ENCODE data around the gene ITGA5.

ITGA5 gene

DNA sequence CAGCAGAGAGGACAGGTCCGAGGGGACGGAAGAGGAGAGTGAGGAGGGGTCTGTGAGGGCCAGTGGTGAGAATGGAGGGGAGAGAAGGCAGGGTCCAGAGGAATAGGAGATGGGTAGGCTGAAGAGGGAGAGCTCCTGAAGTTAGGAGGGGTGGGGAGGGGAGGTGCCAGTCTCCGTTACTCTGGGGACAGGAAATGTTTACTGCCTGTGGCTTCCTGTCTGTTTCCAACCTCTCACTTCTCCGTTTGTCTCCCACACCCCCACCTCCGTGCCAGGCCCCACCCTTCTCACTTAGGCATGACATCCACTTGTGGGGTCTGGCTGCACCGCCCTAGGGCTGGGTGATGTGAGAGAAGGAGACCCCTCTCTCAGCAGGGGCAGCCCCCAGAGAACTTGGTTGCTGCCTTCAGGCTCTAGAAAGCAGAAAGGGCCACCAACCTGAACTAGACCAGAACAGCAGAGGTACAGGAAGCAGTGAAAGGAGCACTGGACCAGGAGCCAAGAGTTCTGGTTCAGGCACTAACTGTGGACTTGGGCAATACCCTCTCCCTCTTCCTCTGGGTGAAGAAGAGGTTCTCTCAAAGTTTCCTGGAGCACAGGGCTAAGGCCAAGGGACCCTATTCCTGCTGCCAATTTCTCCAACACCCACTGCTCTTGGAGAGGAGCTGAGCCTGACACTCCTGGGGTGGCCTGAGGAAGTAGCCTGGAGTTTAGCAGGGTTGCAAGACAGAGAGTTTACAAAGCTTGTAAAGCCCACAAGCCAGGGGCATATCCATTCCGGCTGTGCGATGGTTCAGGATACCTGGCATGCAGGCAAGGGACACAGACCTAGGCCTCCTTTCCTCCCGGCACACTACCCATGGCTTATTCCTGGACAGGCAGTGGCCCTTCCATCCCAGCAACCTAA, 5.5 kb downstream of the ITGA5 start:
- Histone ChIP-seq H3K4me3 (ENCODE audit: insufficient read depth, low read depth, low read length, poor library complexity, severe bottlenecking) (peak overlapping the region; percentile 53), H3K9me3 (ENCODE audit: control insufficient read depth, low read length) (no peaks in the 10 kb centered on the region), H3K27ac (ENCODE audit: insufficient read depth, low read length, poor library complexity, severe bottlenecking) (peak overlapping the region; percentile 97), H3K4me1 (ENCODE audit: control insufficient read depth, insufficient read depth, low read length, poor library complexity, severe bottlenecking) (peaks cover 62% of the 10 kb centered on the region), H3K27me3 (replicated peaks; ENCODE audit: control insufficient read depth, insufficient read depth, low read length, poor library complexity, severe bottlenecking) (no peaks in the 10 kb centered on the region), H3K36me3 (ENCODE audit: control insufficient read depth, insufficient read depth, low read length) (peaks cover 19% of the 10 kb centered on the region)
- peak; percentile 77 to 81 (median 79) for DNase-seq

- H3K27me3 ChIP-seq (replicated peaks; ENCODE audit: control insufficient read depth, insufficient read depth, low read length, poor library complexity, severe bottlenecking): no peaks in the 10 kb centered on the region
- H3K9me3 ChIP-seq (ENCODE audit: control insufficient read depth, low read length): no peaks in the 10 kb centered on the region
- peaks cover 62% of the 10 kb centered on the region for H3K4me1 ChIP-seq (ENCODE audit: control insufficient read depth, insufficient read depth, low read length, poor library complexity, severe bottlenecking)
- peak overlapping the region; percentile 53 for H3K4me3 ChIP-seq (ENCODE audit: insufficient read depth, low read depth, low read length, poor library complexity, severe bottlenecking)
- no peak for DNase-seq
- H3K27ac ChIP-seq (ENCODE audit: insufficient read depth, low read length, poor library complexity, severe bottlenecking): peak overlapping the region; percentile 97
- peaks cover 25% of the 10 kb centered on the region for H3K36me3 ChIP-seq (ENCODE audit: control insufficient read depth, insufficient read depth, low read length)
These were observed 6.3 kb downstream of the ITGA5 start for GRCh38 chr12:54412786-54413185.

GRCh38 chr12:54412348-54412747, 6.7 kb downstream of the ITGA5 start:
- H3K27me3 ChIP-seq (replicated peaks; ENCODE audit: control insufficient read depth, insufficient read depth, low read length, poor library complexity, severe bottlenecking): no peaks in the 10 kb centered on the region
- DNase-seq: no peak
- peak overlapping the region; percentile 97 for H3K27ac ChIP-seq (ENCODE audit: insufficient read depth, low read length, poor library complexity, severe bottlenecking)
- H3K4me1 ChIP-seq (ENCODE audit: control insufficient read depth, insufficient read depth, low read length, poor library complexity, severe bottlenecking): peaks cover 59% of the 10 kb centered on the region
- H3K9me3 ChIP-seq (ENCODE audit: control insufficient read depth, low read length): no peaks in the 10 kb centered on the region
- H3K36me3 ChIP-seq (ENCODE audit: control insufficient read depth, insufficient read depth, low read length): peaks cover 30% of the 10 kb centered on the region
- H3K4me3 ChIP-seq (ENCODE audit: insufficient read depth, low read depth, low read length, poor library complexity, severe bottlenecking): peak overlapping the region; percentile 53

- peaks cover 37% of the 10 kb centered on the region for H3K36me3 ChIP-seq (ENCODE audit: control insufficient read depth, insufficient read depth, low read length)
- peak overlapping the region; percentile 97 for H3K27ac ChIP-seq (ENCODE audit: insufficient read depth, low read length, poor library complexity, severe bottlenecking)
- H3K9me3 ChIP-seq (ENCODE audit: control insufficient read depth, low read length): no peaks in the 10 kb centered on the region
- peak; percentile 48 to 54 (median 51) for DNase-seq
- no peaks in the 10 kb centered on the region for H3K27me3 ChIP-seq (replicated peaks; ENCODE audit: control insufficient read depth, insufficient read depth, low read length, poor library complexity, severe bottlenecking)
- peaks cover 55% of the 10 kb centered on the region for H3K4me1 ChIP-seq (ENCODE audit: control insufficient read depth, insufficient read depth, low read length, poor library complexity, severe bottlenecking)
- H3K4me3 ChIP-seq (ENCODE audit: insufficient read depth, low read depth, low read length, poor library complexity, severe bottlenecking): peak overlapping the region; percentile 53
These were observed 7.5 kb downstream of the ITGA5 start for GRCh38 chr12:54411391-54412241.

DNA sequence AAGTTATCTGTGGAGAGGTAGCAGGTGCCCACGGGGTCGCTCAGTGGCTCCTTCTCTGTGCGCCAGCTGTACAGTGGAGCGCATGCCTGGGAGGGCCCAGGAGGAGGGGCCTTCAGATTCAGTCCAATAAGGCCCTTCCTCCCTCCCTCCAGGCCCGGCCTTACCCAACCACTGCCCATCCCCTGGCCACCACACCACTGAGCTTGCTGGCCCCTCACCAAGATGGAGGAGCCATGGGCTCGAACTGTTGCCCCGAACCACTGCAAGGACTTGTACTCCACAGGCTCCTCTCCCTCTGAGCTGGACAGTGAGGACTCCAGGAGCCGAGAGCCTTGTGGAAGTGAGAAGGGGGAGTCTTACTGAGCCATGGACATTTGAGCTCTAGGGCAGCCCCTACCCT, 9.8 kb downstream of the ITGA5 start:
- Histone ChIP-seq H3K27ac (ENCODE audit: insufficient read depth, low read length, poor library complexity, severe bottlenecking) (peak overlapping the region; percentile 17), H3K4me1 (ENCODE audit: control insufficient read depth, insufficient read depth, low read length, poor library complexity, severe bottlenecking) (peaks cover 47% of the 10 kb centered on the region)

GRCh38 chr12:54407183-54407905, 11.7 kb downstream of the ITGA5 start:
- Histone ChIP-seq H3K27ac (ENCODE audit: insufficient read depth, low read length, poor library complexity, severe bottlenecking) (peak overlapping the region; percentile 21), H3K27me3 (replicated peaks; ENCODE audit: control insufficient read depth, insufficient read depth, low read length, poor library complexity, severe bottlenecking) (no peaks in the 10 kb centered on the region), H3K4me3 (ENCODE audit: insufficient read depth, low read depth, low read length, poor library complexity, severe bottlenecking) (no peak overlapping the region), H3K9me3 (ENCODE audit: control insufficient read depth, low read length) (no peaks in the 10 kb centered on the region), H3K4me1 (ENCODE audit: control insufficient read depth, insufficient read depth, low read length, poor library complexity, severe bottlenecking) (peaks cover 28% of the 10 kb centered on the region), H3K36me3 (ENCODE audit: control insufficient read depth, insufficient read depth, low read length) (peaks cover 79% of the 10 kb centered on the region)
- DNase-seq: no peak

More for the DNA sequence above, 9.8 kb downstream of the ITGA5 start:
- DNase-seq: no peak
- Histone ChIP-seq H3K27me3 (replicated peaks; ENCODE audit: control insufficient read depth, insufficient read depth, low read length, poor library complexity, severe bottlenecking) (no peaks in the 10 kb centered on the region), H3K4me3 (ENCODE audit: insufficient read depth, low read depth, low read length, poor library complexity, severe bottlenecking) (no peak overlapping the region), H3K9me3 (ENCODE audit: control insufficient read depth, low read length) (no peaks in the 10 kb centered on the region), H3K36me3 (ENCODE audit: control insufficient read depth, insufficient read depth, low read length) (peaks cover 60% of the 10 kb centered on the region)

- DNase-seq: no peak
- H3K27me3 ChIP-seq (replicated peaks; ENCODE audit: control insufficient read depth, insufficient read depth, low read length, poor library complexity, severe bottlenecking): no peaks in the 10 kb centered on the region
- H3K4me3 ChIP-seq (ENCODE audit: insufficient read depth, low read depth, low read length, poor library complexity, severe bottlenecking): no peak overlapping the region
- H3K27ac ChIP-seq (ENCODE audit: insufficient read depth, low read length, poor library complexity, severe bottlenecking): no peak overlapping the region
- H3K4me1 ChIP-seq (ENCODE audit: control insufficient read depth, insufficient read depth, low read length, poor library complexity, severe bottlenecking): peaks cover 13% of the 10 kb centered on the region
- peaks cover 95% of the 10 kb centered on the region for H3K36me3 ChIP-seq (ENCODE audit: control insufficient read depth, insufficient read depth, low read length)
- no peaks in the 10 kb centered on the region for H3K9me3 ChIP-seq (ENCODE audit: control insufficient read depth, low read length)
These were observed 13.5 kb downstream of the ITGA5 start for GRCh38 chr12:54405573-54405972.

GRCh38 chr12:54405106-54405505, 14.0 kb downstream of the ITGA5 start:
- peaks cover 13% of the 10 kb centered on the region for H3K4me1 ChIP-seq (ENCODE audit: control insufficient read depth, insufficient read depth, low read length, poor library complexity, severe bottlenecking)
- H3K27ac ChIP-seq (ENCODE audit: insufficient read depth, low read length, poor library complexity, severe bottlenecking): peak overlapping the region; percentile 40
- no peaks in the 10 kb centered on the region for H3K27me3 ChIP-seq (replicated peaks; ENCODE audit: control insufficient read depth, insufficient read depth, low read length, poor library complexity, severe bottlenecking)
- H3K36me3 ChIP-seq (ENCODE audit: control insufficient read depth, insufficient read depth, low read length): peaks cover 95% of the 10 kb centered on the region
- no peak overlapping the region for H3K4me3 ChIP-seq (ENCODE audit: insufficient read depth, low read depth, low read length, poor library complexity, severe bottlenecking)
- no peaks in the 10 kb centered on the region for H3K9me3 ChIP-seq (ENCODE audit: control insufficient read depth, low read length)
- DNase-seq: no peak

DNA sequence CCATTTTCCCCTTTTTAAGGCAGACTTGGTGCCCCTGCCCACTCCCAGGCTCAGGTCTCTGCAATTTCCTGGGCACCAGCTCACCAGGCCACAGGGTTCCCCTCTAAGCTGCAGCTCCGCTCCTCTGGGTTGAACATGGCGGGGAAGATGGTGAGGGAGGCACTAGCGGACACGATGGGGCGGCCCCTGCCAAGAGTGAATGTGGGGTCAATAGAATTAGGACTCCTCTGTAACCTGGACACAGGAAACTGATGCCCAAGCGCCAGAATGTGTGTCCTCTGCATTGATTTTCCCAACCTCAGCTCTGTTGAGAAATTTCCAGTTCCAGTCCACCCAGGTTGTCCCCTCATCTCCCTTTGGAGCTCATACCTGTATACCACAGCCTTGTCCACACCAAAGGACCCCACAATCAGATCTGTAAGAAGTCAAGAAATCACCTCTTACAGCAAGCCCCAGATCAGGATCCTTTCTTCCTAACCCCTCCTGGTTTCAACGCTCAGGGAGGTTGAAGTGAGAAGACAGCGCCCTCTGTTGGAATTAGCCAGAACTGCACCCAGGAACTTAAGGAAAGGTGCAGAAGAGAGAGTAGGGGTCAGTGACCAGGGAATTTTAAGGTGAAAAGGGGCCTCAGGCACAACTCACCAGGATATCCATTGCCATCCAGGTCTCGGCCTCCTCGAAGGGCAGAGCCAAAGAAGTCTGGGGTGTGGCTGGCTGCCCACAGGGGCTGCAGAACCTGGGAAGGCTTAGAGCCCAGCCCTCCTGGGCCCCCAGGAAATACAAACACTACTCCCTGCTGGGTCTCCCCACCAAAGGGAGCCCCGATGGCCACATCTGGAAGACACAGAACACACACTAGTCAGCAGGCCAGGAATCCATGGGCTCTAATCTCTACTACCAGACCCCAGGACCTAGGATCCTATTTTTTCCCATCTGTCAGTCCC, 14.7 kb downstream of the ITGA5 start:
- Histone ChIP-seq H3K4me1 (ENCODE audit: control insufficient read depth, insufficient read depth, low read length, poor library complexity, severe bottlenecking) (peaks cover 12% of the 10 kb centered on the region), H3K9me3 (ENCODE audit: control insufficient read depth, low read length) (no peaks in the 10 kb centered on the region), H3K27ac (ENCODE audit: insufficient read depth, low read length, poor library complexity, severe bottlenecking) (peak overlapping the region; percentile 40), H3K36me3 (ENCODE audit: control insufficient read depth, insufficient read depth, low read length) (peaks cover 98% of the 10 kb centered on the region), H3K4me3 (ENCODE audit: insufficient read depth, low read depth, low read length, poor library complexity, severe bottlenecking) (no peak overlapping the region), H3K27me3 (replicated peaks; ENCODE audit: control insufficient read depth, insufficient read depth, low read length, poor library complexity, severe bottlenecking) (no peaks in the 10 kb centered on the region)
- peak; percentile 45 to 60 (median 50) for DNase-seq
